Activated T-cell treated with anti-CD3 and anti-CD28 coated beads, Interleukin-2, amount 50 U/mL, for 4 hours (primary cell): Measurements from ENCODE around the gene PROK1. TPM values are rescaled to one million over a fixed set of nuclear protein-coding genes. Genes with fewer than 3 reads are reported as not detected.
A peak's percentile ranks its signal among the peaks of the same experiment; 100 is the strongest.

Experiments
- ATAC-seq, 2 donors: fragments of 200-7000 bp; cut with Tn5 transposase; one replicate each; pipeline ENCODE4 v1.10.0; 2021
- DNase-seq: peaks from one replicate; pipeline ENCODE4 v3.0.0-alpha.2; 2020
- H3K27me3 Mint-ChIP-seq: one replicate; pipeline ENCODE4 v1.8.0; 2021; ENCODE audit warnings: low read depth, mixed read lengths
- H3K36me3 Mint-ChIP-seq: one replicate; pipeline ENCODE4 v1.8.0; 2022; ENCODE audit warnings: mixed read lengths; ENCODE audit not compliant: insufficient read depth
- H3K4me1 Mint-ChIP-seq: one replicate; pipeline ENCODE4 v1.8.0; 2021; ENCODE audit warnings: low read depth, mixed read lengths
- H3K4me3 Mint-ChIP-seq: one replicate; pipeline ENCODE4 v1.8.0; 2021; ENCODE audit warnings: mild to moderate bottlenecking, moderate library complexity, mixed read lengths
- H3K9me3 Mint-ChIP-seq: one replicate; pipeline ENCODE4 v1.8.0; 2021; ENCODE audit warnings: mixed read lengths
- total RNA-seq, 3 donors: library from RNA; stranded (reverse); gene quantifications; one replicate each; pipeline ENCODE4 v1.2.1, GENCODE V29; 2021

Gene PROK1
- total RNA-seq, 3 donors from 2014 or later = not detected

GRCh38 chr1:110443451-110443850 is 7.5 kb upstream of the PROK1 start:
- Mint-ChIP-seq H3K9me3 (no peaks in the 10 kb centered on the region), H3K4me1 (no peaks in the 10 kb centered on the region), H3K36me3 (no peaks in the 10 kb centered on the region), H3K4me3 (no peak overlapping the region), H3K27me3 (peaks cover 7% of the 10 kb centered on the region)
- DNase-seq (no peak), ATAC-seq (no peak)

GRCh38 chr1:110444561-110444960 is 6.4 kb upstream of the PROK1 start:
- ATAC-seq (no peak), DNase-seq (no peak)
- H3K4me3 Mint-ChIP-seq = no peak overlapping the region
- no peaks in the 10 kb centered on the region for H3K36me3 Mint-ChIP-seq
- no peaks in the 10 kb centered on the region for H3K4me1 Mint-ChIP-seq
- peaks cover 4% of the 10 kb centered on the region for H3K27me3 Mint-ChIP-seq
- no peaks in the 10 kb centered on the region for H3K9me3 Mint-ChIP-seq

- Mint-ChIP-seq H3K36me3 (no peaks in the 10 kb centered on the region), H3K27me3 (peaks cover 13% of the 10 kb centered on the region), H3K9me3 (no peaks in the 10 kb centered on the region), H3K4me1 (no peaks in the 10 kb centered on the region), H3K4me3 (no peak overlapping the region)
- ATAC-seq (no peak), DNase-seq (no peak)
These were observed 993 bp upstream of the PROK1 start for GRCh38 chr1:110449661-110450651.

GRCh38 chr1:110452330-110452729 is 1.4 kb downstream of the PROK1 start:
- H3K4me3 Mint-ChIP-seq = no peak overlapping the region
- ATAC-seq (no peak), DNase-seq (no peak)
- peaks cover 12% of the 10 kb centered on the region for H3K27me3 Mint-ChIP-seq
- no peaks in the 10 kb centered on the region for H3K36me3 Mint-ChIP-seq
- no peaks in the 10 kb centered on the region for H3K9me3 Mint-ChIP-seq
- no peaks in the 10 kb centered on the region for H3K4me1 Mint-ChIP-seq

GRCh38 chr1:110453829-110454228 is 2.9 kb downstream of the PROK1 start:
- ATAC-seq (no peak), DNase-seq (no peak)
- Mint-ChIP-seq H3K9me3 (no peaks in the 10 kb centered on the region), H3K4me3 (no peak overlapping the region), H3K36me3 (no peaks in the 10 kb centered on the region), H3K4me1 (no peaks in the 10 kb centered on the region), H3K27me3 (peaks cover 12% of the 10 kb centered on the region)

- Mint-ChIP-seq H3K4me3 (no peak overlapping the region), H3K9me3 (no peaks in the 10 kb centered on the region), H3K4me1 (no peaks in the 10 kb centered on the region), H3K27me3 (peaks cover 12% of the 10 kb centered on the region), H3K36me3 (no peaks in the 10 kb centered on the region)
- ATAC-seq (no peak), DNase-seq (no peak)
These were observed 3.4 kb downstream of the PROK1 start for GRCh38 chr1:110454328-110454727.

- no peak for DNase-seq
- H3K36me3 Mint-ChIP-seq = no peaks in the 10 kb centered on the region
- H3K9me3 Mint-ChIP-seq = no peaks in the 10 kb centered on the region
- ATAC-seq = no peak
- H3K27me3 Mint-ChIP-seq = peaks cover 12% of the 10 kb centered on the region
- no peaks in the 10 kb centered on the region for H3K4me1 Mint-ChIP-seq
- no peak overlapping the region for H3K4me3 Mint-ChIP-seq
These were observed 4.2 kb downstream of the PROK1 start for GRCh38 chr1:110455151-110455550.

- DNase-seq = no peak
- Mint-ChIP-seq H3K4me1 (no peaks in the 10 kb centered on the region), H3K27me3 (peaks cover 10% of the 10 kb centered on the region), H3K9me3 (no peaks in the 10 kb centered on the region), H3K4me3 (no peak overlapping the region), H3K36me3 (no peaks in the 10 kb centered on the region)
- ATAC-seq = no peak
These were observed 6.3 kb downstream of the PROK1 start for GRCh38 chr1:110457206-110457605.

- no peaks in the 10 kb centered on the region for H3K9me3 Mint-ChIP-seq
- DNase-seq (peak; percentile 82), ATAC-seq (peak; percentile 89 to 93)
- H3K4me1 Mint-ChIP-seq = no peaks in the 10 kb centered on the region
- H3K27me3 Mint-ChIP-seq = peaks cover 5% of the 10 kb centered on the region
- no peak overlapping the region for H3K4me3 Mint-ChIP-seq
- no peaks in the 10 kb centered on the region for H3K36me3 Mint-ChIP-seq
These were observed 9.6 kb downstream of the PROK1 start for GRCh38 chr1:110460253-110461220.

GRCh38 chr1:110462093-110462492 is 11.1 kb downstream of the PROK1 start:
- no peaks in the 10 kb centered on the region for H3K4me1 Mint-ChIP-seq
- DNase-seq (no peak), ATAC-seq (no peak)

GRCh38 chr1:110462964-110463363 is 12.0 kb downstream of the PROK1 start:
- no peak overlapping the region for H3K4me3 Mint-ChIP-seq
- H3K4me1 Mint-ChIP-seq = no peaks in the 10 kb centered on the region
- H3K9me3 Mint-ChIP-seq = no peaks in the 10 kb centered on the region
- no peaks in the 10 kb centered on the region for H3K36me3 Mint-ChIP-seq
- H3K27me3 Mint-ChIP-seq = peaks cover 6% of the 10 kb centered on the region
- DNase-seq (no peak), ATAC-seq (no peak)

More at GRCh38 chr1:110462093-110462492, 11.1 kb downstream of the PROK1 start:
- Mint-ChIP-seq H3K27me3 (peaks cover 6% of the 10 kb centered on the region), H3K4me3 (no peak overlapping the region), H3K9me3 (no peaks in the 10 kb centered on the region), H3K36me3 (no peaks in the 10 kb centered on the region)

GRCh38 chr1:110463725-110464124 is 12.8 kb downstream of the PROK1 start:
- ATAC-seq (no peak), DNase-seq (no peak)
- Mint-ChIP-seq H3K9me3 (no peaks in the 10 kb centered on the region), H3K36me3 (no peaks in the 10 kb centered on the region), H3K4me1 (no peaks in the 10 kb centered on the region), H3K4me3 (no peak overlapping the region), H3K27me3 (peaks cover 6% of the 10 kb centered on the region)

- ATAC-seq = no peak
- H3K9me3 Mint-ChIP-seq = no peaks in the 10 kb centered on the region
These were observed 13.4 kb downstream of the PROK1 start for GRCh38 chr1:110464340-110464739.

GRCh38 chr1:110465038-110465813 is 14.3 kb downstream of the PROK1 start:
- DNase-seq = no peak
- no peaks in the 10 kb centered on the region for H3K9me3 Mint-ChIP-seq
- H3K4me3 Mint-ChIP-seq = no peak overlapping the region

More at GRCh38 chr1:110464340-110464739, 13.4 kb downstream of the PROK1 start:
- Mint-ChIP-seq H3K4me3 (no peak overlapping the region), H3K36me3 (no peaks in the 10 kb centered on the region), H3K4me1 (no peaks in the 10 kb centered on the region), H3K27me3 (peaks cover 6% of the 10 kb centered on the region)
- no peak for DNase-seq

More at GRCh38 chr1:110465038-110465813, 14.3 kb downstream of the PROK1 start:
- Mint-ChIP-seq H3K27me3 (peaks cover 6% of the 10 kb centered on the region), H3K4me1 (no peaks in the 10 kb centered on the region), H3K36me3 (no peaks in the 10 kb centered on the region)
- no peak for ATAC-seq
